ENCODE results near the gene RNF151. TPM values are rescaled to one million over a fixed set of nuclear protein-coding genes. Genes with fewer than 3 reads are reported as not detected.

Gene RNF151
- total RNA-seq, 3 donors from 2014 or later: not detected

DNA sequence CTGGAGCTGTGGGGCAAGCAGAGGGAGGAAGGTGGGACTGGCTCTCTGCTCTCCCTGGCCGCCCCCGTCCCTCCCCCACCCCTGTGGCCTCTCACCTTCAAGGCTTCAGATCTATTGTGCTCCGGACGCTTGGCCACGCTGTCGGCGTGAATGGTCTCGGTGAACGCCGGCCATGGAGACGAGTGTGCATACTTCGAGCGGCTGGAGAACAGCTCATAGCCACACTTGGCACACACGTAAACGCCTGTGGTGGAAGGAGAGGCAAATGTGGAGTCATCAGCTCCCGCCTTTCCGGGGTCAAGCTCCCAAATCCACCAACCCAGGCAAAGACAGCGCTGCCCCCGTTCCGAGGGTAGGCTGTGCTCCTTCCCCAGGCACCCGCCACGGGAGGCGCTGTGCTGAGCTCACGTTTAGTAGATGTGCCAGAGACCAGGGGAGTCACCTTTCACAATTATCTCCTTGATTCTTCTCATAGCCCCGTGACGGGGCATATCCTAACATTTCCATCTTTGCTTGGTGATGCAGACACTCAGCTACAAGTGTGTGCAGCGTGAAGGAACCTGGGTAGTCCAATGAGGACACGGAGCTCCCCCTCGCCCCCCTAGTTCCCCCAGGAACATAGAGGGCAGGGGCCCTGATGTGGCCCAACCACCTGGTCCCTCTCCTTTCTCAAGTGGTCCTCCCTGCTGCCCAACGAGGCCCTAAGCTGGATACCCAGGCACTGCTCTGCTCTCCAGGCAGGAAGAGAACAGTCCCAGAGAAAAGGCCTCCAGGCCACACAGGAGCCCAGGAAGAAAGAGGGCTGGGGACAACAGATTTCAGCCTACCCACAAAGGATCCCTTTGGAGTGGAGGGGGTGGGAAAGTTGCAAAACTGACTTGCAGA, 25.3 kb upstream of the RNF151 start:
- ATAC-seq: no peak
- intact Hi-C loops (cut with DNase I, micrococcal nuclease): no loop called here
- DNase-seq: peak in 2 of 3 donors; percentile 54 to 65
- peaks cover 40% of the 10 kb centered on the region for H3K4me1 ChIP-seq (ENCODE audit: low read depth)
- H3K36me3 ChIP-seq (ENCODE audit: low read depth): no peaks in the 10 kb centered on the region
- H3K9me3 ChIP-seq: no peaks in the 10 kb centered on the region
- no peak overlapping the region for H3K4me3 ChIP-seq
- TF ChIP-seq, protein P1, sequence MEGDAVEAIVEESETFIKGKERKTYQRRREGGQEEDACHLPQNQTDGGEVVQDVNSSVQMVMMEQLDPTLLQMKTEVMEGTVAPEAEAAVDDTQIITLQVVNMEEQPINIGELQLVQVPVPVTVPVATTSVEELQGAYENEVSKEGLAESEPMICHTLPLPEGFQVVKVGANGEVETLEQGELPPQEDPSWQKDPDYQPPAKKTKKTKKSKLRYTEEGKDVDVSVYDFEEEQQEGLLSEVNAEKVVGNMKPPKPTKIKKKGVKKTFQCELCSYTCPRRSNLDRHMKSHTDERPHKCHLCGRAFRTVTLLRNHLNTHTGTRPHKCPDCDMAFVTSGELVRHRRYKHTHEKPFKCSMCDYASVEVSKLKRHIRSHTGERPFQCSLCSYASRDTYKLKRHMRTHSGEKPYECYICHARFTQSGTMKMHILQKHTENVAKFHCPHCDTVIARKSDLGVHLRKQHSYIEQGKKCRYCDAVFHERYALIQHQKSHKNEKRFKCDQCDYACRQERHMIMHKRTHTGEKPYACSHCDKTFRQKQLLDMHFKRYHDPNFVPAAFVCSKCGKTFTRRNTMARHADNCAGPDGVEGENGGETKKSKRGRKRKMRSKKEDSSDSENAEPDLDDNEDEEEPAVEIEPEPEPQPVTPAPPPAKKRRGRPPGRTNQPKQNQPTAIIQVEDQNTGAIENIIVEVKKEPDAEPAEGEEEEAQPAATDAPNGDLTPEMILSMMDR (IDR thresholded peaks at IDR 0.05): no peak

DNA sequence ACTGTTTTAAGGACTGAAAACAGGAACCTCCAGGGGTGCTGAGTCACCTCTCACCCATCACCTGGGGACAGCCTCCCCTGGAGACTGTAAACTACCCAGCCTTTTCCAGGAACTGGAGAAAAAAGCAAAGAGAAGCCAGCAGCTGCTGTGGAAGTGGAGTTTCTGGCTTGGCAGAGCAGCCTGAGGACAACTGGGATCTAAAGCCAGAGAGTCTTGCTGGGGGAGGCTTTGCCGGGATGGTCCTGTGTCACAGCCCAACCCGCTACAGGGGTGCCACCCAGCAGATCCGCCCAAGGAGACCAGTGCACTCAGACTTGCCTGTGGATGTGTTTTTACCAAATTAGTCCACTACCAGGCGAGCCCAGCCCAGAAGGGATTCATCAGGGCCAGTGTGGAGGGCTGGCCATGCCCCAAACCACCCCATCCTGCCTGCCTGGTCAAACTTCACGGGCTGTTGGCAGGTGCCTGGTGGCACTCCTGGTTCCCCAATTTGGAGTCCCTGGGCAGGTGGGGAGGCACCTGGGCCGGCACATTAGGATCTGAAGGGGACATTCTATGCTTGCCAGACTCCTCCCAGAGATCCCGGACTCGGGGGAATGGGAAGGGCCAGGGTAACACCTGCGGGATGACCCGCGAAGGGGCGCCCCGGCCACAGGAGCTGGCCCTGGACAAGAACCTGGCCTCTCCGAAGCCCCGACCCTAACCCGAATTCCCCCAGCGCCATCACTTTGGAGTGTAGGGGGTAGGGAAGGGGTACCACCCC, 24.4 kb upstream of the RNF151 start:
- Histone ChIP-seq H3K9me3 (no peaks in the 10 kb centered on the region), H3K36me3 (ENCODE audit: low read depth) (no peaks in the 10 kb centered on the region), H3K4me1 (ENCODE audit: low read depth) (peaks cover 40% of the 10 kb centered on the region), H3K4me3 (peak overlapping the region; percentile 57)
- DNase-seq: peak in 2 of 3 donors; percentile 57 to 58
- intact Hi-C loops (cut with DNase I, micrococcal nuclease): no loop called here
- ATAC-seq: peak; percentile 21
- TF ChIP-seq, protein P1 (IDR thresholded peaks at IDR 0.05): no peak

DNA sequence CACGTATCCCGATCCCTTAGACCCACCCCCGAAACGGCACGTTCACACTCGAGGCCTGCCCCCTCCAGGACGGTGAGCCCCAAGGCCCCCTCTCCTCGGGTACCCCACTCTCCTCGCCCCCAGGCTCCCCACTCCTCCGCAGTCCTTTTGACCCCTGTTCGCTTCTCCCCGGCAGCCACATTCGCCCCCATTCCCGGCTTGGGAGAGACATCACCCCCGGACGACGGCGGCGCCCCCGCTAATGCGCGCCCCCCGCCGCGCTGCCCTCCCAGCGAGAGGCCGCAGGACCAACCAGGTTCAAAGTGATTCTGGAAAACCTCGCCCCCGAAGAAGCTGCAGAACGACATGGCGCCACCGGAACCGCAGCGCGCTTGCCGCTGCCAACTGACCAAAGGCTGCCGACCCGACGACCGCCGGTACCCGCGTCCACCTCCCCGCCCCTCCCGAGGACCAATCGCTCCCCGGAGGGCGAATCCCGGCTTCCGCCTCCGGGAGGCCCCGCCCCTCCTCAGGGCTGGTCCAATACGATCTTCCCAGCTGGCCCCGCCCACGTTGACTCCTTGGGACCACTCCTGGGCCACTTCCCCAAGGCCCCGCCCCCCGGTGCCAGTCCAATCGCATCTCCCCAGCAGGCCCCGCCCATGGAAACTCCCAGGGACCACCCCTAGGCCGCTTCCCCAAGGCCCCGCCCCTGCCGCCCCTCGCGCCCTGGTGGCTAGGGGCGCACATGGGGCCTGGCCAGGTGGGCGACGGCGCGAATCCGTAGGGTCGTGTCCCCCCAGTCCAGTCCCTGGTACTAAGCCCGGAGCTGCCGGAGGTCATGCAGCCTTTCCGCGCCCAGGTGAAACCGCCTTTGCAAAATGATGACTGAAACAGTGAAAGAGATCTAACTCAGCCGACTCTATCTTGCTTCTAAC, 23.6 kb upstream of the RNF151 start, which contains the start of gene MSRB1:
Gene MSRB1, minus strand, starts transcription at position 390 of the 917 bp plus-strand sequence. Its CDS starts 43 bp downstream, at position 347.
- Histone ChIP-seq H3K36me3 (ENCODE audit: low read depth) (no peaks in the 10 kb centered on the region), H3K9me3 (no peaks in the 10 kb centered on the region), H3K4me1 (ENCODE audit: low read depth) (peaks cover 40% of the 10 kb centered on the region), H3K4me3 (peak within 1 kb of the TSS; percentile 57)
- TF ChIP-seq, protein P1 (IDR thresholded peaks at IDR 0.05): no peak
- DNase-seq (peak; percentile 100), ATAC-seq (peak; percentile 92)
- intact Hi-C loops (cut with DNase I, micrococcal nuclease): no loop called here

DNA sequence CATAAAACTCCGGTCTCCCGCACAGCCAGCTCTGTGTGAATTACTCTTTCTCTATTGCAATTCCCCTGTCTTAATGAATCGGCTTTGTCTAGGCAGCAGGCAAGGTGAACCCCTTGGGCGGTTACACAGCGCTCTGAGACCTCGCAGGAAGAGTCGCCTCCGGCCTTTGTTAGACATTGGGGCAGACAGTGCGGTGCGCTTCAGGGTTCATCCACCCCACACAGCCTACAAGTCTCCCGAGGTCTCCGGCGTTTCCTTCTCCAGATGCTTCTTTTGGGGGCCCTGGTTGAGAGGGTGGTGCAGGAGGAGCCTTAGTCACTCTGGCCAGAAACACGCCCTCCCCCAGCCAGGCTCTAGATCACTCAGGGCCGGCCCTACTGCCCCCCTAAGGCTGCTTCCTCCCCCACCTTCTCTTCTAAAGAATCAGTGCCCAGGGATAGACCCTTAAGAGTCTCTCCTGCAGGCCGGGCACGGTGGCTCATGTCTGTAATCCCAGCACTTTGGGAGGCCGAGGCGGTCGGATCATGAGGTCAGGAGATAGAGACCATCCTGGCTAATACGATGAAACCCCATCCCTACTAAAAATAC, 21.9 kb upstream of the RNF151 start:
- DNase-seq (no peak), ATAC-seq (no peak)
- peaks cover 35% of the 10 kb centered on the region for H3K4me1 ChIP-seq (ENCODE audit: low read depth)
- no peaks in the 10 kb centered on the region for H3K36me3 ChIP-seq (ENCODE audit: low read depth)
- TF ChIP-seq, protein P1 (IDR thresholded peaks at IDR 0.05): no peak
- no peaks in the 10 kb centered on the region for H3K9me3 ChIP-seq
- no peak overlapping the region for H3K4me3 ChIP-seq
- intact Hi-C loops (cut with DNase I, micrococcal nuclease): no loop called here

Measured in mucosa of descending colon (tissue), 3 donors.